GM20431 (cell line): ENCODE measurements around the gene YWHAH.

Experiments
- in situ Hi-C: fragments of 300-500 bp; cut with MseI, MboI; formaldehyde crosslinking; loops from one replicate; pipeline ENCODE4 v1.15.0; 2020; ENCODE audit warnings: low sequenced_read_pairs; ENCODE audit not compliant: unreplicated experiment

The YWHAH gene

DNA sequence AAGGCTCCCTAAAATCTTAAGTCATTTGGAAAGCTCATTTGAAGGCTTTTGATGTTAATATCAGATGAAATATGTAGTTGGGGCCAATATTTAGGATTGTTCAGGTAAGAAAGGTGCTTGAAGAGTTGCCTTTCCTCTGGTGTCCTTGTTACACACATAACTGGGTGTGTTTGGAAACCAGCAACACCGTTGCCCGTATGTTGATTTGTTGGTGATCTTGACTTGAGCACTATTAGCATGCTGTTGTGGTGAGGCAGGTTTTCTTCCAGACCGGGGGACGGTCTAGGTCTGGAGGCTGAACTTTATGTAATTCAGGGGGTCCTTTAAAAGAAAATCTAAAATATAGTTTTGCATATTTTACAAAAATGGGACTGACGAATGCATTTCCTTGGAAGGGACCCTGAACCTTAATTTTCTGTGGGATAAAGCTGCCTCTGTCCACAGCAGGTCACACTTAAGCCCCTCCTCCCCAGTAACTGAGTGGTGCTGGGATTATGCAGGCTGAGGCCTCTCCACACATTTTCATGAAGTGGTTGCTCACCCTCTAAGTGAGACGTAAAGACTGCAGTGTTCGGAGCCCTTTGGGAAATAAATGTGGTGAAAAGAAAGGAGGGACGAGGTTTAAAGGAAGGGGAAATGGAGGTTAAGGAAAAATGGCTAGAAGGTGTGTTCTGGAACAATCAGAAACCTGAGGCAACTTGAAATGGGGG, 1.8 kb downstream of the YWHAH start:
- in situ Hi-C loops: no loop called here

DNA sequence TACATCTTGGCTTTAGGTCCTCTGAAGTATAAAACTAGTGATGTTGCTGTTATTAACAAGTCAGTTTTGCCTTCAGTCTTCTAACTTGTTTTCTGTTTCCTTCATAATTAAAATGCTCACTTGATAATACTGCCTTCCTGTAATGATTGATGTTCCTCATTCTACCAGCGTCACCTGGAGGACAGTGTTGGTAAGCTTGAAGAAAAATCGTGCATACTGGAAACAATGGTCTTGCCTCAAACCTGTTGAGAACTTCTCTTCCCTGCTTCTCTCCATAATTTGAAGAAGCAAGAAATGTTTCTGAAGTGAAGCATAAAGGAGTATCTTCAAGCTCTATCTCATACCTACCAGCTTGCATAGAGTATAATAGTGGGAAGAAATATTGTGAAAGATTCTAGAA, 3.0 kb downstream of the YWHAH start:
- in situ Hi-C loops: no loop called here

DNA sequence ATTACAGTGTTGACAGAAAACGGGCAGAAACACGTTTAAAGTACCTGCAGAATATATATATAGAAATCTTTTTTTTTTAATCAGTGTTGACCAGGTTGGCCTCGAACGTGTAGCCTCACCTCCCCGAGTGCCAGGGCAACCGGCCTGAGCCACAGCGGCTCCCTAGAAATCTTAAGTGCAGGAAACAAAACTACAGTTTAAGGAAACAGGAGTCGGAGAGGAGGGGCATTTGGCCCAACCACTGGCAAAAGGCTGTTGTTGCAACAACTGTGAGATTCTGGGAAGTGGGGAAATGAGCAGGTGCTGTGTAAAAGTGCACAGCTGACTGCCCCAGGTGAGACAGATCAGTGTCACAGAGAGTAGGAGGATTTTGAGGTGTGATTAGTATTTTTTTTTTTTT, 3.7 kb downstream of the YWHAH start:
- in situ Hi-C loops: no loop called here

DNA sequence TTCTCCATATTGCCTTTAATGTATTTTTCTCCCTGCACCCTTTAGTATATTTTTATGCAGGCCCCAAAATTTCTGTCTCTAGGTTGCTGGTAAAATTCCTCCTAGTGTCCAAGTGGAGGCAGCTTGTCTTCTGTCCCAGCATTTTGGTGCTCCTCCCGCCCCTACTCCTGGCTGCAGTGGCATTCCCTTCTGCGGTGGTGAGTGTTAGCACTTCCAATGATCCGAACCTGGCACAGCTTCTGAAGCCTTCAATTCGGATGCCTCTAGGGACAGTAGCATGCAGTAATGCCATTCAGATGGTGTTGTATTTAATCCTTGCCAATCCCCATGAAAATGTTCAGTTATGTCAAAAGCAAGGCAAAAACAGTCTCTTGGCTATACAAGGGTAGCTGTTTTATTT, 5.9 kb downstream of the YWHAH start:
- in situ Hi-C loops: loop anchor here (25.0 kb wide), 1 partner anchor 288 kb away; the partner anchor contains the start of gene PISD

DNA sequence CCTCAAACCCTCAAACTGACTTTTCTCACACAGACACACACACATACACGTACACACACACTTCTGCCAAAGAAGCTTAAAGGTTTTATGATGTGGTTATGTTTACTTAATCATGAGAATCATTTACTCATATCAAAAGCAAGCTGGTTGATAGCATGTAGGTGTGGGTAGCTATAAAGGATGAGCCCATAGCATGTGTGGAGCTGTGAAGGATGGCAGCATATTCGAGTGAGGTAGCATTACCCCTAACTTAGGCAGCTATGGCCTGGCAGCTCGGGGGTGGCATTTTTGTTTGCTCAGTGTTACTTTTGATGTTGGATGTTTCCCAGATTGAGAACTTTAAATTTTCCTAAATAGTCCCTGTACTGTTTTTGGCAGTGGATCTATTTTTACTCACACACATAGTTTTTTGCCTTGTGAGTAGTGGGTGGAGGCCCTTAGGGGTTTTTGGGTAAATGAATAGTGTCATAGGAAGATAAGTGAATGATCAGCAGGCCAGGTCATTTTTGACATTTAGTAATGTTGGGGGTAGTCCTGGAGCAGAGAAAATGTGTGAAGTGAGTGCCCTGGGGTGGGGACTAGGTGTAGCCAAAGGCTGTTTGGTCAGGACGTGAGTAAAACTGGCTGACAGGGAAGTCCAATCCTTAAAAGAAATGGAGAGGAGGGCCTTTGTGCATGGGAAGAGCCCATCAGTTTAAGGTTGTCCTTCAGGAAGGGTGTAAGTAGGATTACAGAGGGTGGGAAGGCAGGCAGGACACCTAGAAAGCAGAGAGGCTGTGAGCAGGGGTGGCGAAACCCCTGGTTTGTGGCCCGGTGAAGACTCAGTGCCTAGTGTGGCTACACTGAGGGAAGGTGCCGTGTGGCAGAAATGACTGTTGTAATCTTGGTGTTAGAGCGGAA, 7.1 kb downstream of the YWHAH start:
- in situ Hi-C loops: loop anchor here (25.0 kb wide), 1 partner anchor 289 kb away; the partner anchor contains the start of gene PISD

DNA sequence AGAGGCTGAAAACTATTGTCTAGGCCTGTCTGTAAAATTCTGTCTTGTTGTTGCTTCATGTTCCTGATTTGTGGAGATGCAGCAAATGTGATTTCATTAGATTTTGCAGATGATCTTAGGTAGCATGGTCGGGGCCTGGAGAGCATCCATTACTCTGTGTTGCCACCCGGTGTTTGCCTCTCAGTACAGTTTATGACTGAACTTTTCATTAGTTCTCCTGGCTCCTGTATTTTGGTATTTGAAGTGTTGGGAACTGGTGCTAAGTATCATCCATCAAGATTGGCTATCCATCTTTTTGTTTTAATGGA, 7.7 kb downstream of the YWHAH start:
- in situ Hi-C loops: loop anchor here (25.0 kb wide), 1 partner anchor 290 kb away; the partner anchor contains the start of gene PISD

DNA sequence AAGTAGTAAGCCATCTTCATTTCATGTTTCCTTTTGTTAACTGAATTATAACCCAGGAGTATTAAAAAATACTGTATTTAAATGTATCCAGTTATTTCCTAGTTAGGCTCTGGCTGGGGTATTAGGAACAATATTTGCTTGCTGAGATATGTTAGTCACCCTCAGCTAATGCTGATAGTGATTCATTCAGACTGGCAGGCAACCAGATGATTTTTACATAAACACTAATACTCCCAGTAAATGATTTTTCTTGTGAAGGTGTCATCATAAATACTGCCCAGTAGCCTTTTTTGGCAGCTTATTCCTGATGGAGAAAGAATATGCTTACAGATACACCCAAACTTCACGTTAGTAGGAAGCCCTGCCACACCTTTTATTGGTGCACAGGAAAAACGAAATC, 8.1 kb downstream of the YWHAH start:
- in situ Hi-C loops: loop anchor here (25.0 kb wide), 1 partner anchor 290 kb away; the partner anchor contains the start of gene PISD

DNA sequence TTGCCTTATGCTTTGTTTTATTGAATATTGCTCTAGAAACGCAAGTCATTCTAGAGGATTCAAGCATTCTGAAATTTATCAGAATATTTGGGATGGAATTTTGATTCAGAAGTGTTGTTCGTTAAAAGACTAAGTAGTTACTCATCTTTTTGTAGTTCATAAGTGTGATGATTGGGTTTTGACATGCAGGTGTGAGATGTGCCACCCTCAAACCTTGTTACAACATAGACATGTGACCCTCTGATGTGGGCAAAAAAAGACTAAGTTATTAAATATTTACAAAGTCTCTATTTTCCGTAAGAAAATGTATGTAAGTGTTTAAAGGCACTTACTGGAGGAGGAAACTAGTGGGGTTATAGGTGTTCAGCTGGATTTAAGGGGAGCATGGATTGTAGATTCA, 8.9 kb downstream of the YWHAH start:
- in situ Hi-C loops: loop anchor here (25.0 kb wide), 1 partner anchor 291 kb away; the partner anchor contains the start of gene PISD

DNA sequence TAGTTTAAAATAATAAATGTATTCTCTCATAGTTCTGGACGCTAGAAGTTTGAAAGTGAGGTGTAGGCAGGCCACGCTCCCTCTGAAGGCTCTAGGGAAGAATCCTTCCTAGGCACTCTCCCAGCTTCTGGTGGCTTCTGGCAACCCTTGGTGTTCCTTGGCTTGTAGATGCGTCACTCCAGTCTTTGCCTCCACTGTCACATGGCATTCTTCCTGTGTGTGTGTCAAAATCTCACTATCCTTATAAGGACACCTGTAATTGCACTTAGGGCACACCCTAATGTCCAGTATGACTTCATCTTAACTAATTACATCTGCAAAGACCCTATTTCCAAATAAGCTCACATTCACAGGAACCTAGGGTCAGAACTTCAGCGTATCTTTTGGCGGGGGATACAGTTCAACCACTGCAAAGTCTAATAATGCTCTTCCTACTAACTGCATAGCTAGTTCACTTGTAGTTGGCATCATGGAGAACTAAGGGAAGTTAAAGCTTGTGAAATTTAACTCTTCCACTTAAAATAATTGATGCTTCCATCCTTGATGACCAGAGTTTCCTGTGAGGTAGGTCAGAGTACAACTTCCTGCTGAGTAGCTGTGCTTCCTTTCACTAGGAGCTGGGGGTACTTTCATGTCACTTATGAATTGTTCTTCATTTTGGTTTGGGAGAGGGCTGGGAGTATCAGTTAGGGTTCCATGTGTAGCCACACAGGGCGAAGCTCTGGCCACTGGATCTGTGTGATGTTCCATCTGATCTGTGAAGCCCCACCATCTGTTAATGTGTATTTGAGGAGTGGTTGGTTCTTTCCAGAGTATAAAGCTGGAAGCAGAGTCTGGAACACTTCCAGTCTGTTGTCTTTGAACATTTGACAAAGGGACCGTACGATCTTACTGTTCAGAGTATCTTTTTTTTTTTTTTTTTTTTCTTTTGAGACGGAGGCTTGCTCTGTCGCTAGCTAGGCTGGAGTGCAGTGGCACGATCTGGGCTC, 10.5 kb downstream of the YWHAH start:
- in situ Hi-C loops: loop anchor here (25.0 kb wide), 1 partner anchor 293 kb away; the partner anchor contains the start of gene PISD

DNA sequence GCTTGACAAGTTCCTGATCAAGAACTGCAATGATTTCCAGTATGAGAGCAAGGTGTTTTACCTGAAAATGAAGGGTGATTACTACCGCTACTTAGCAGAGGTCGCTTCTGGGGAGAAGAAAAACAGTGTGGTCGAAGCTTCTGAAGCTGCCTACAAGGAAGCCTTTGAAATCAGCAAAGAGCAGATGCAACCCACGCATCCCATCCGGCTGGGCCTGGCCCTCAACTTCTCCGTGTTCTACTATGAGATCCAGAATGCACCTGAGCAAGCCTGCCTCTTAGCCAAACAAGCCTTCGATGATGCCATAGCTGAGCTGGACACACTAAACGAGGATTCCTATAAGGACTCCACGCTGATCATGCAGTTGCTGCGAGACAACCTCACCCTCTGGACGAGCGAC, 12.0 kb downstream of the YWHAH start:
- in situ Hi-C loops: loop anchor here (25.0 kb wide), 1 partner anchor 294 kb away; the partner anchor contains the start of gene PISD

DNA sequence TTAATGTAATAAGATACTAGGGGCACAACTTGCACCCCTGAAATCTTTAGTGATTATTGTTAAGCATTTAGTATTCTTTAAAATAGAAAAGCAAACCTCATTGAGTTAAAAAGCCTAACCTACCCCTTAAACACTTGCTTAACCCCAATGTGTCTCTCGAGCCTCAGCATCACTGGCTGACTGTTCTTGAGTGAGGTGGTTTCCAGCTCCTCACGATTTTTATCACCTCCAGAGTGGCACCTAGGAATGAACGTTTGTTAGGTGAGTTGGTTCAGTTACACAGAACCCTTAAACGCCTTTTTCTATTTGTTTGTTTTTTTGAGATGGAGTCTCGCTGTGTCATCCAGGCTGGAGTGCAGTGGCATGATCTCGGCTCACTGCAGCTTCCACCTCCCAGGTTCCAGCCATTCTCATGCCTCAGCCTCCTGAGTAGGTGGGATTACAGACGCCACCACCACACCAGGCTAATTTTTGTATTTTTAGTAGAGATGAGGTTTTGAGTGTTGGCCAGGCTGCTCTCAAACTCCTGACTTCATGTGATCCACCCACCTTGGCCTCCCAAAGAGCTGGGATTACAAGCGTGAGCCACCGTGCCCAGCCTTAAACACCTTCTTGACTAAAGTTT, 13.7 kb downstream of the YWHAH start:
- in situ Hi-C loops: loop anchor here (25.0 kb wide), 1 partner anchor 296 kb away; the partner anchor contains the start of gene PISD

DNA sequence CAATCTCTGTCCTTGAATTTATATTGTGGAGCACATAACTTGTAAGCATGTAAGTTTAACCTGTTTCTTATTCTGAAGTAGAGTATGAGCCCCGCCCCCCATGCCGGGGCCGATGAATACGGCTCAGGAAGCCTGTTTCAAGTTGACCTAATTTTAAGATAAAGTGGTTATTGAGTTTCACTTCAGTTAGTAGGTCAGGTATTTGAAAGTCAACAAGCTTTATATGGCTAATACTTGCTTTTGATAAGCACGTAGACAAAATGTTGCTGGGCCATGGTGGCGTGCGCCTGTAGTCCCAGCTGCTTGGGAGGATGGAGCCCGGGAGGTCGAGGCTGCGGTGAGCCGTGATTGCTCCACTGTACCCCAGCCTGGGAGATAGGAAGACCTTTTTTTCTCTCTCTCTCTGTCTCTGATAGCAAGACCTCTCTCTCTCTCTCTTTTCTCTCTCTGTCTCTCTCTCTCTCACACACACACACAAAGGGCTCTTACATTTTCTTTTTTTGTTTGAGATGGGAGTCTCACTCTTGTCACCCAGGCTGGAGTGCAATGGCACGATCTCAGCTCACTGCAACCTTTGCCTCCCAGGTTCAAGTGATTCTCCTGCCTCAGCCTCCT, 14.4 kb downstream of the YWHAH start:
- in situ Hi-C loops: loop anchor here (25.0 kb wide), 1 partner anchor 296 kb away; the partner anchor contains the start of gene PISD

DNA sequence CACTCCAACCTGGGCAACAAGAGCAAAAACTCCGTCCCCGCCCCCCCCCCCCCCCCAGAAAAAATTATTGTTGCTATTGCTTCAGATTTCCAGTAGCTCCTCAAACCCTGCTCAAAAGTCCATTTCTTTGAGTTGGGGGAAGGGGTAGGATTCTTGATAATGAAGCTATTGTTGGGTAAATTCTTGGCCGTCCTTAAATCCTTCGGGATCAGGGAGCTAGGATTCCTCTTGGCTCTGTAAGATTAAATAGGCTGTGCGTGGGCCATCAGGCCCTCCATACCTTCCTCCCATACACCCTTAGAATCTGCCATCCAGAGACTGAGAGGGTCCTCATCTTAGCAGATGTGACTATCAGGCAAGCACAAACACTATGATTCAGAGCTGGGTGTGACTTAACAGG, 16.4 kb downstream of the YWHAH start:
- in situ Hi-C loops: loop anchor here (25.0 kb wide), 1 partner anchor 298 kb away; the partner anchor contains the start of gene PISD

DNA sequence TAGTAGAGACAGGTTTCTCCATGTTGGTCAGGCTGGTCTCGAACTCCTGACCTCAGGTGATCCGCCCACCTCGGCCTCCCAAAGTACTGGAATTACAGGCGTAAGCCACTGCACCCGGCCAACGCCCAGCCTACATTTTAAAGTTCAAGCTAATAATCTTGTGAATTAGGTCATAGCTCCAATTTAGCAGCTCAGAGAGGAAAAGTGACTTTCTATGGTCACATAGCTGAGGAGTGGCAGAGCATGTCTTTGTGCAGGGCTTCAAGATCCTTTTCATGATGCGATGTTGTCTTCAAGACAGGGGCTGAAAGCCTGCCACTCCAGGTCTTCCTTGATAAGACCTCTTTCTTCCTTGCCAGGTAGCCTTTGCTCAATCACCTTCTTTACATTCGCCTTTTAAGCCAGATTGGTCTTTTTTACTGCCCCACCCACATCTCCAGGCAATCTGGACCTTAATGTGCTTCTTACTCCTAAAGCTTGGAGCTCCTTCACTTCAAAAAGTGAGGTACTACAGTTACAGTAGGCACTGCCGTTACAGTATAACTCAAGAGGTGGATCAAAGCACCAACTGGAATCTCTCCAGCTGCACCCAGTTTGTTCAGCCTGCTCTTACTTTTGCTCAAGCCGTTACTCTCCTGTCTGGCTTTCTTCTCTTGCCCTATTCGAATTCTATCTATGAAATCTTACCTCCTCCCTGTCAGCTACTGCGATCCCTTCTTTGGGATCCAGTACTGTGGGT, 18.2 kb downstream of the YWHAH start:
- in situ Hi-C loops: loop anchor here (25.0 kb wide), 1 partner anchor 300 kb away; the partner anchor contains the start of gene PISD

DNA sequence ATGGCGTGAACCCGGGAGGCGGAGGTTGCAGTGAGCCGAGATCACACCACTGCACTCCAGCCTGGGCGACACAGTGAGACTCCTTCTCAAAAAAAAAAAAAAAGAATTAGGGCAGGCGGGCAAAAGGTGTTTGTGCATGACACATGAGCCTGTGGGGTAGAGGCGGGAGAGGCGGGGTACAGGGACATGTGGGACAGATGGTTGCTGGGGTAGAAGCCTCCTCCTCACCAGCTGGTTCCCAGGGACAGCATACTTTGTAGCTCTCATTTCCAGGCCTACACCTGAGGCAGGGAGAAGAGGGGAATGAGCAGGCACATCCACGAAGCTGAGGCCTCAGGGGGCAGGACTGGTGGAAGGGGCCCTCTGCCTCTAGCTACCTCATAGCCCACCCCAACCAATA, 23.7 kb downstream of the YWHAH start:
- in situ Hi-C loops: loop anchor here (25.0 kb wide), 1 partner anchor 306 kb away; the partner anchor contains the start of gene PISD

DNA sequence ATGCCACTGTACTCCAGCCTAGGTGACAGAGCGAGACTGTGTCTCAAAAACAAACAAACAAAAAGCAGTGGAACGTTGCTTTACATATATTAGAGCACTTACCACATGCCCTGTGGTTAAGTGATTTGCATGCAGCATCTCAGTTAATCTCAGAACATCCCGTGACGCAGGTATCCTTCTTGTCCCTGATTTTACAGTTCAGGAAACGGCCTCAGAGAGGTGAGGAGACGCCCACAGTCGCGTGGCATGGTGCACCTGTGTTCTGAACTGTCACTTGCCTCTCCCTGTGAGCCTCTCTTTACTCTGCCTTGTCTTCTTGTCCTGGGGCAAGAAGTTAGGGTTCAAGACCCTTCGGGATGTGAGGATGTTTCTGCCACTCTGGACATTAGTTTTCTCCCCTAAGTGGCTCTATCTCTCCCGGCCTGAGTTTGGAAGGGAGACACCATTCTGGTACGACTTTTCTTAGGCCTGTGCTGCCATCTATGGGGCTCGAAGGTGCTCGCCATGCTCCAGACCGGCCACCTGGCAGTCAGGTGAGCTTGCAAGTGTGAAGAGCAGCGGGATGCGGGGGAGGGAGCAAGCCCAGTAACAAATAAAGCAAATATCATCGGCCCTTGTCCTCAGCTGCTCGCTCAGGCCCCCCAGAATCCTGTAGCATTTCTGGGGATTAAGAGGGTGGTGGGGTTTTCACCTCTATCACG, 25.6 kb downstream of the YWHAH start:
- in situ Hi-C loops: loop anchor here (25.0 kb wide), 1 partner anchor 308 kb away; the partner anchor contains the start of gene PISD
